WI38 (cell line): Measurements from ENCODE around the gene SELENBP1.
A peak's percentile ranks its signal among the peaks of the same experiment; 100 is the strongest.

Experiments
- H3K4me3 ChIP-seq: 2 replicates; pipeline ENCODE4 v1.5.1; 2011; ENCODE audit warnings: low read depth, mild to moderate bottlenecking, control low read depth, low read length
- CTCF ChIP-seq: IDR thresholded peaks from 2 replicates; pipeline ENCODE4 v1.5.1; 2012; ENCODE audit warnings: low read depth, mild to moderate bottlenecking, control low read depth, low read length

SELENBP1 gene

DNA sequence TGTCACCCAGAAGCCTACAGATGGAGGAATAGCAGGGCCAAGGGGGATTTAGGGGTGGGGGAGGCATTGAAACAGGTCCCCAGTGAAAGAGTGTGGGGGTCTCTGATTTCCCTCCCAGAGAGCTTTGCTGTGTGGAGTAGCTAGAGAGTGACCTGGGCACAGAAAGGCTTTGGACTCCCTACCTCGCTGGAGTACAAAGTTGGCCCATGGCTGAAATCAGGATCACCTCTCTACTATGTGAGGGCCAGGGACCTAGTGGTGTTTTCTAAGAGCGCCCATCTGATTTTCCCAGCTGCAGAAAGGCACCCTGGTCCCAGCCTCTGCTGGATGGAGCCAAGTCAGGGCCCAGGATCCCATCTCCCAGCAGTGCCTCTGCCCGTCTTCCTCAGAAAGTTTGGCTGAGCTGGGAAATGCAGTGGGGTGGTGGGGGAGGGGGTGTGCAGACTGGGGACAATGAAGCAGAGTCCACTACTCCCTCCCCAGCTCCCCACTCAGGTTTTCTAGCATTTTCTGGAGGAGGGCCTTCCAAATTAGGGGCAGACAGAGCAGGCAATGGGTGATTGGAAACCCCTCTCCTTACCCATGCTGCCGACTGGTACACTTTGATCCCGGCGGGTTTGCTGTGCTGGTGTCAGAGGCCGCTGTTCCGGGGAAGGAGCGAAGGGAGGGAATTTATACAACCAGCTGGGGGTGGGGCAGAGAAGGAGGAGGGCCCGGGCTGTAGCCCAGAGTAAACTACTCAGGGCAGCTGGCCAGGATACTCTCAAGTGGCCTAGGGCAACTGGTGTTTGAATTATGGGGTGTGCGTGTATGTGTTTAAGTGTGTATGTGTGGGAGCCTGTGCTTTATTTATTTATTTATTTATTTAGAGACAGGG is at the start of gene SELENBP1:
Gene SELENBP1 (minus strand): TSS at position 648 of the 877 bp plus-strand sequence. CDS start 64 bp downstream, at position 584.
- no peak for TF ChIP-seq CTCF
- peak within 1 kb of the TSS; percentile 65 for H3K4me3 ChIP-seq

DNA sequence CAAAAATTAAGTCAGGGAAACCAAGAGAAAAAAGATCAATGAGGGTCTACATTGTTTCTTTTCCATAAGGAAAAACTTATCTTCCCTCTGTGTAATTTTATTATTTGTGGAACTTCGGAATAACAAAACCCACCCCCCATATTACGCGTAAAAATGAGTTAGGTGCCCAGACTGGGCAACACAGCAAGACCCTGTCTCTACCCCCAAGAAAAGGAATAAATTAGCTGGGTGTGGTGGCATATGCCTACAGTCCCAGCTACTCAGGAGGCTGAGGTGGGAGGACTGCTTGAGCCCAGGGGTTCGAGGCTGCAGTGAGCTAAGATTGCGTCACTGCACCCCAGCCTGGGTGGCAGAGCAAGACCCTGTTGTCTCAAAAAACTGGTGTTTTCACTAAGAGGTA is 47.3 kb upstream of the SELENBP1 start:
- H3K4me3 ChIP-seq: no peak overlapping the region
- TF ChIP-seq CTCF: no peak

- TF ChIP-seq CTCF: no peak
- no peak overlapping the region for H3K4me3 ChIP-seq
These were observed 45.6 kb upstream of the SELENBP1 start for GRCh38 chr1:151418081-151418480.

DNA sequence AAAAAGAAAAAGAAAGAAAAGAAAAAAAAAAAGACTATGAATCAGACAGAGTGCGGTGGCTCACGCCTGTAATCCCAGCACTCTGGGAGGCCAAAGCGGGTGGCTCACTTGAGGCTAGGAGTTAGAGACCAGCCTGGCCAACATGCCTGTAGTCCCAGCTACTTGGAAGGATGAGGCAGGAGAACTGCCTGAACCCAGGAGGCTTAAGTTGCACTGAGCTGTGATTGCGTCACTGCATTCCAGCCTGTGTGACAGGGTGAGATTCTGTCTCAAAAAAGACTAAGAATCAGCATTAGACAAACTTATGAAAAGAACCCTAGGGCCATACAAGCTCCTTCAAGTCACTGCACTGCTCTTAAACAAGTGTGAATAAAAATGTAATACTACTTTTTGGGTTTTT is 43.7 kb upstream of the SELENBP1 start:
- no peak overlapping the region for H3K4me3 ChIP-seq
- TF ChIP-seq CTCF: no peak

DNA sequence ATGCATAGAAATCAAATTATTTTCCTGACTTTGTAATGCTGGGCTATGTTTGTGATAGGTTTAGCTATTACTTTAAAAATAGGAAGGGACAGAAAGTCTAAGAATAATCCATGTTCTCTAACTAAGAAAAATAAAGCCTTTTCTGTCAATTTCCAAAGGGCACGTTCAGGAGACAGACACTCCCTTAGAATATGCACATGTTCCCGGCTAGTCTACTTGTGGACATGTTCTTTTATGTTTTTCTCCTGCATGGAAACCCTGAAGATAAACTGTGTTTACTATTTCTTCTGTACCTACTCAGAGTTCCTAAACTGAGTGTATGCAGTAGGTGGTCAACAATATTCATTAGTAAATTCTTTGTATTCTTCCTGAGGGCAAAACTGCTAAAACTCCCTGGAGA is 39.4 kb upstream of the SELENBP1 start:
- no peak for TF ChIP-seq CTCF
- no peak overlapping the region for H3K4me3 ChIP-seq

- no peak for TF ChIP-seq CTCF
- no peak overlapping the region for H3K4me3 ChIP-seq
These were observed 36.4 kb upstream of the SELENBP1 start for GRCh38 chr1:151408891-151409290.

DNA sequence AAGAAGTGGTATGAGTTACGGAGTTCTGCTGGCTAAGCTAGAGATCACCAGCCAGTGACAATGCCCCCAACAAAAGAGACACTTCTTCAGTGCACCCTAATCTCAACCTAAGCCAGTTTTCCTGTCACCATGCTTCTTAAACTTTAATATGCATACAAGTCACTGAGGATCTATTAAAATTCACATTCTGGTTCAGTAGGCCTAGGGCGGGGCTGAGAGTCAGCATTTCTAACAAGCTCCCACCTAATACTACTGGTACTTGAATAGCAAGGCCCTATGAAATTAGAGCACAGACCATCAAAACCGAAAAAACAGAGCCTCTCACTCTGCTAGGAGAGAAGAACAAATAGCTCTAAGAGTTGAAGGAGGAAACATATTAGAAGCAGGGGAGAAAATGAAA is 34.8 kb upstream of the SELENBP1 start:
- no peak for TF ChIP-seq CTCF
- no peak overlapping the region for H3K4me3 ChIP-seq
